Gastroesophageal sphincter (tissue), 4 donors: ENCODE data around the gene APBA2. TPM values are rescaled to one million over a fixed set of nuclear protein-coding genes. Genes with fewer than 3 reads are reported as not detected.

Experiments
- ATAC-seq: fragments of 150-250 bp; one replicate; pipeline ENCODE4 v1.9.1; 2016; ENCODE audit warnings: mild to moderate bottlenecking, moderate library complexity
- H3K27ac ChIP-seq, 4 donors: fragments of 200-600 bp; sonication (generic) in 3 of 4; 1 replicate in 3 of 4; 2 replicates in 1 of 4; pipeline ENCODE4 v1.5.1; 2016 to 2019
- H3K27me3 ChIP-seq: fragments of 200-600 bp; sonication (generic); one replicate; pipeline ENCODE4 v1.5.1; 2019
- H3K36me3 ChIP-seq, 2 donors: fragments of 200-600 bp; sonication (generic); one replicate each; pipeline ENCODE4 v1.5.1; 2019; ENCODE audit warnings: control low read depth in 1 of 2
- H3K4me1 ChIP-seq, 3 donors: fragments of 200-600 bp; sonication (generic); 1 replicate in 2 of 3; 2 replicates in 1 of 3; pipeline ENCODE4 v1.5.1; 2016 to 2019; ENCODE audit warnings: control low read depth in 2 of 3
- H3K4me3 ChIP-seq, 2 donors: fragments of 200-600 bp; sonication (generic); one replicate each; pipeline ENCODE4 v1.5.1; 2019; ENCODE audit warnings: mild to moderate bottlenecking in 1 of 2, moderate library complexity in 1 of 2
- H3K9me3 ChIP-seq, 3 donors: fragments of 200-600 bp; sonication (generic); one replicate each; pipeline ENCODE4 v1.5.1; 2017 to 2019; ENCODE audit warnings: control low read depth in 2 of 3
- CTCF ChIP-seq, 4 experiments: fragments of 200-600 bp in 2 of 4; fragments of 450-650 bp in 2 of 4; sonication (generic) in 1 of 4; IDR thresholded peaks; one replicate each; pipeline ENCODE4 v1.5.1; 2017 to 2019; ENCODE audit warnings: antibody characterized with exemption in 4 of 4, mild to moderate bottlenecking in 2 of 4, moderate library complexity in 2 of 4
- EP300 ChIP-seq: sonication (generic); formaldehyde crosslinking; IDR thresholded peaks from one replicate; pipeline ENCODE4 v1.6.1; 2017; ENCODE audit warnings: antibody characterized with exemption, mild to moderate bottlenecking
- POLR2A ChIP-seq, 2 donors: fragments of 450-650 bp; IDR thresholded peaks; one replicate each; pipeline ENCODE4 v1.6.1; 2017; ENCODE audit warnings: antibody characterized with exemption in 2 of 2, mild to moderate bottlenecking in 2 of 2, moderate library complexity in 1 of 2
- POLR2AphosphoS5 ChIP-seq: sonication (generic); formaldehyde crosslinking; IDR thresholded peaks from one replicate; pipeline ENCODE4 v1.6.1; 2017; ENCODE audit warnings: antibody characterized with exemption
- WGBS, 2 donors: methylation state at CpG; one replicate each; pipeline ENCODE4 v1.1.5; 2018; ENCODE audit warnings: low coverage in 1 of 2; 5-methylcytosine and 5-hydroxymethylcytosine counted together
- total RNA-seq, 4 donors: library from RNA; depleted of rRNA; stranded (reverse); fragments of >200 nt; gene quantifications; one replicate each; pipeline ENCODE4 v1.1.0, GENCODE V29; 2016

The APBA2 gene
- total RNA-seq, 4 donors from 2014 or later: 3.1 to 14.9 (median 4.2) TPM

- Histone ChIP-seq H3K36me3 (no peaks in the 10 kb centered on the region), H3K9me3 (no peaks in the 10 kb centered on the region), H3K4me1 (peaks cover 0 to 9% (median 0%) of the 10 kb centered on the region in 3 donors), H3K4me3 (no peak overlapping the region), H3K27ac (no peak overlapping the region), H3K27me3 (peaks cover 38% of the 10 kb centered on the region)
- WGBS, 2 donors: 37 to 62% methylated on average over 2 to 6 of the region's 6 CpGs
- TF ChIP-seq EP300 (no peak), POLR2AphosphoS5 (no peak), CTCF (IDR thresholded peaks at IDR 0.05) (no peak), POLR2A (IDR thresholded peaks at IDR 0.05) (no peak)
- no peak for ATAC-seq
Measured at GRCh38 chr15:29135309-29135657, 249.5 kb downstream of the APBA2 start.

GRCh38 chr15:29135702-29136646, 250.2 kb downstream of the APBA2 start:
- TF ChIP-seq POLR2AphosphoS5 (no peak), POLR2A (IDR thresholded peaks at IDR 0.05) (no peak), CTCF (IDR thresholded peaks at IDR 0.05) (no peak), EP300 (no peak)
- H3K36me3 ChIP-seq: no peaks in the 10 kb centered on the region
- no peak overlapping the region for H3K27ac ChIP-seq
- no peaks in the 10 kb centered on the region for H3K9me3 ChIP-seq
- peaks cover 0 to 11% (median 0%) of the 10 kb centered on the region in 3 donors for H3K4me1 ChIP-seq
- no peak for ATAC-seq
- 87 to 89% methylated on average over 4 to 6 of the region's 31 CpGs for WGBS, 2 donors
- peaks cover 44% of the 10 kb centered on the region for H3K27me3 ChIP-seq
- H3K4me3 ChIP-seq: no peak overlapping the region

GRCh38 chr15:29138260-29138659, 252.5 kb downstream of the APBA2 start:
- Histone ChIP-seq H3K36me3 (no peaks in the 10 kb centered on the region), H3K4me1 (peaks cover 0 to 11% (median 0%) of the 10 kb centered on the region in 3 donors), H3K27me3 (peaks cover 60% of the 10 kb centered on the region), H3K9me3 (no peaks in the 10 kb centered on the region), H3K4me3 (no peak overlapping the region), H3K27ac (no peak overlapping the region)
- WGBS, 2 donors: 73 to 86% methylated on average over 1 to 4 of the region's 6 CpGs
- TF ChIP-seq EP300 (no peak), CTCF (IDR thresholded peaks at IDR 0.05) (no peak), POLR2A (IDR thresholded peaks at IDR 0.05) (no peak), POLR2AphosphoS5 (no peak)
- ATAC-seq: no peak

GRCh38 chr15:29139072-29139471, 253.3 kb downstream of the APBA2 start:
- H3K36me3 ChIP-seq: no peaks in the 10 kb centered on the region
- H3K4me3 ChIP-seq: no peak overlapping the region
- no peak for TF ChIP-seq CTCF (IDR thresholded peaks at IDR 0.05)
- TF ChIP-seq EP300: no peak
- no peak for TF ChIP-seq POLR2AphosphoS5
- TF ChIP-seq POLR2A (IDR thresholded peaks at IDR 0.05): no peak
- no peak for ATAC-seq
- H3K9me3 ChIP-seq: no peaks in the 10 kb centered on the region
- peaks cover 63% of the 10 kb centered on the region for H3K27me3 ChIP-seq
- peaks cover 0 to 11% (median 0%) of the 10 kb centered on the region in 3 donors for H3K4me1 ChIP-seq
- no peak overlapping the region for H3K27ac ChIP-seq
- 73 to 81% methylated on average over 2 to 18 of the region's 19 CpGs for WGBS, 2 donors
